HG03103 (cell line): ENCODE measurements around the gene MUC15.
"Not testable (repeated sequence)": the region's sequence is repeated elsewhere in the genome, so short reads cannot be mapped to it uniquely, and the experiment has no call there.

Experiments used
- ATAC-seq: cut with Tn5 transposase; IDR thresholded peaks from one replicate; pipeline ENCODE4 v1.9.1; 2021; ENCODE audit warnings: low read depth; ENCODE audit not compliant: unreplicated experiment

Gene MUC15, protein sequence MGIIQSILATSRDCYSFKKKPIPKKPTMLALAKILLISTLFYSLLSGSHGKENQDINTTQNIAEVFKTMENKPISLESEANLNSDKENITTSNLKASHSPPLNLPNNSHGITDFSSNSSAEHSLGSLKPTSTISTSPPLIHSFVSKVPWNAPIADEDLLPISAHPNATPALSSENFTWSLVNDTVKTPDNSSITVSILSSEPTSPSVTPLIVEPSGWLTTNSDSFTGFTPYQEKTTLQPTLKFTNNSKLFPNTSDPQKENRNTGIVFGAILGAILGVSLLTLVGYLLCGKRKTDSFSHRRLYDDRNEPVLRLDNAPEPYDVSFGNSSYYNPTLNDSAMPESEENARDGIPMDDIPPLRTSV

DNA sequence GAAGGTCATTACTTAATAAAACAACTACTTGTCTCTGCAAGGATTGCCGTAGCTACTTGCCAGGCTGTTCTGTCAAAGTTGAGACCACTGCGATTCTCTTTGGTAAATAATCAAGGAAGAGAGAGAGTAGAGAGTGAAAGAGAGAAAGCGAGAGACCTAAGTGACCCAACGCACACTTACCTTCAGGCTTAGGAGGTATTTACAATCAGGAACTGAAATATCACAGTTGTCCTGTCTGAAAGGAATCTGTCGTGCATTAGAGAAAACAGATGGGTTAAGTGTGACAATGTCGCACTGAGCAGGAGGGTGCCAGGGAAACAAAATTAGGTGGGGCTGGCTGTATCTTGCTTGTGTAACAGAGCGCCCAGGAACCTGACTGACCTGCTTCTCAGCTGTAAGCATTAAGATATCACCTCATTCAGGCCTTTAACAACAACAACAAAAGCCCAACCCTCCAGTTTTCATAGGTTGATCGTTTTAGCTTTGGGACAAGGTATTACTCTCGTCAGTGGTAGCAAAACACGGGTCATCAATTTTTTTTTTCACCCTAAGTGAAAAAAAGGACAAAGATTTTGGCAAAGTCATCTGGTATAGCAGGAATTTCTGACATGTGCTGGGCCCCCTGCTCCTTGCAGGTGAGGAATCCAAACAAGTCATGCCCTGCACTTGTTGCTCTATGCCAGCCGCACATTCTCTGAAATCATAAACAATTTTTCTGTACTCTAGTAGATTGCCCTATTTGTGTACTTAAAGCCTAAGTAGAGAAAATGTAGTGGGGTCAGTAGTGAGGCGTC, at the start of gene MUC15:
Gene MUC15 (minus strand): TSS at position 403 of the 794 bp plus-strand sequence. CDS start 5,169 bp downstream, outside the sequence.
- ATAC-seq = no peak

DNA sequence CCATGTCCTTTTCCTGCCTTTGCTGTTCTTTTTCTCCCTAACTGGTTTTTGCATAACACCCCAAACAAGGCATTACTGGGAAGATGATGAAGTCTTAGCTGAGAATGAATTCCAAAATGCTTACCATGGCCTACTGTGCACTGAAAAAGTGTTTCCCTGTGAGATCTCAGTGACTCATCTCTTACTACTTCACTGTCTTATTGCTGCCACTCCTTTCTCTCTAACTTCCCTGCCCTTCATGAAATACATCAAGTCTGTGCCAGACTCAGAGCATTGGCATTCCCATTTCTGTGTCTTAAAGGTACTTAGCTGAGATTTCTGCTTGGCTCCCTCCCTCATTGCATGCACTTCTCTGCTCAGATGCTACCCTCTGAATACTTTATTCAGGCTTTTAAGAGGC, 49.1 kb upstream of the MUC15 start:
- no peak for ATAC-seq

DNA sequence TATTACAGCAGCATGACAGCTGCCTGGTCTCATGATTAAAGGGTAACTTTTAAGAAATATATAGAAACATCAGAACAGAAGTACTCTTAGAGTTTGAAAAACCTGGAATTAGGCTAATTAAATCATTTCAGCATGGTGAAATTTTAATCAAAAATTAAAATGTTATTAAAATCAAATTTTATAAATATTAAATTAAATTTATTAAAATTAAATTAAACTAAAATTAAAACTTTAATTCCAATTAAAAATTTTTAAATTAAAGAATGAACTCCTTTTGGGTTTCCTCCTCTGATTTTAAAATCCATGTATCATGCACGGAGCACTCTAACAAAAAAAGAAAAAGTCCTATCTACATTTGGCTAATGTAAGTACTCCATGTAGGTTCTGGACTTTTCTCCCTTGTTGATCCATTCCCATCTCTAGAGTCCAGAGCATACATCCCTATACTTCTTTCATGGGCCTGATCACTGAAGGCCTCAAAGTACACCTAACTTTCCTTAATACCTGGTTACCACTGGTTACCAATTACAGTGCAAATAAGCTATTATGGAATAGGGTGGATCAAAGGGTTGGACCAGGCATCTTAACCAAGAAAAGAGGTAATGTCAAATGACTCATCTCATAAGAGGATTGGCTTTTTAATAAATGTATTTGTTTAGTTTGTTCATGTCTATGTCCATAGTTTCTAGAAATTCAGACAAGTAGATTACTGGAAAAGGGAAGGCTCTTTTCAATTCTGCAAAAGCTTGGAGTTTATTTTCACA, 48.4 kb upstream of the MUC15 start:
- no peak for ATAC-seq

DNA sequence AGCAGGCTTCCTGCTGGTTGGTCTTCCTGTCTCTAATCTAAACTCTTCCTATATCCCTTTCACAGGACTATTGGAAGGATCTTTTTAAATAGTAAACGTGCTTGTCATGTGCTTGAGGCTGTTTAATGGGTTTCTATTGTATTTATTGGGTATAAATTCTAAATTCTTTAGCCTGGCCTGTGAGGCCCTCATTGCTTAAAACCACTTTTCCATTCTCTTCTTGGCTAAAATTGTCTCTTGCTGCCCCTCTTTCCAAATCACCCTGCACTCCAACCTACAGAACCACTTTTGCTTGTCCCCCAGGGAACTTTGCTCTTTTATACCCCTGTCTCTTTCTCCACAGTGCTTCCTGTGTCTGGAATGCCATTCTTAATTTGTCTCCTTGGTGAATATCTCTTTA, 46.4 kb upstream of the MUC15 start:
- no peak for ATAC-seq

DNA sequence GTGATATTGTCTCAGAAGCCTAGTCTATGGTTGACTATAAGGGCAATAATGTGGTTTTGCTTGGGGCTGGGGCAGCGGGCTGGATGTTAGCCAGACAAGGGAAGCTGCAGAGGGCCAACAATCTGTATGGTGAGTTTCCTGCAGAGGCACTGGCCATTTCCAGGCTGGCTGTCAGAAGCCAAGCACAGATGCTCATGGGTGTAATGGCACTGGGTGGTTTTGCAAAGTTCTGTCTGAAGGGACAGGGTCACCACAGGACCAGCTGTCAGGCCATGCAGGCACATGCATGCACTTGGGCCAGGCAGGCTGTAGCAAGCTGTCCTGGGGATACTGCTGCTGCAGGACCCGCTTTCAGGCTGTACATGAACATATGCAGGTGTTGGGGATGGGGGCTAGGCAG, 41.7 kb upstream of the MUC15 start:
- ATAC-seq = no peak

DNA sequence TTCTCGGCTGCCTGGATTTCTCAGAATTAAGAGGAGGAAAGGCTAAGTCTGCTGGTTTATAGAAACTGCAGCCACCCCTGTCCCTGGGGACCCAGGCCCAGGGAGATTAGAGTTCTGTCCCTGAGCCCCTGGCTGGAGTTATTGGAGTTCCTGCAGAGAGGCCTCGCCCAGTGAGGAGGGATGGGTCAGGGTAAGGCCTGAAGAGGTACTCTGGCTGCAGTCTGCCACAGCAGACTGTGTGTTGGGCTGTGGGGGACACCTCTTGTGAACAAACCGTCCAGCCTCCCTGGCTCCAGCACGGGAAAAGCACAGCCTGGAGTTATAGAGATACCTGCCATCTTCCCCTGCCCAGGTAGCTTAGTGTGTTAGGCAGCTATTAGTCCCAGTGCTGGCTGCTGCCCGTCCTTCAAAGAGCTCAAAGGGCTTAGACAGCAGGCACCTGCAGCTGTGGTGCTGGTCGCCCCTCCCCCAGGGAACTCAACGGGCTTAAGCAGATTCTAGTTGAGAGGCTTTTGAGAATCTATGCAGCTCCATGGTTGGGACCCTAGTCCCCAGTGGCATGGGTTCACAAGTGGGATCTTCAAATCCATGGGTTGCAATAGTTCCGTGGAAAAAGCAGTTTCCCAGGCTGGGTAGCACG, 36.6 kb upstream of the MUC15 start:
- ATAC-seq = no peak

DNA sequence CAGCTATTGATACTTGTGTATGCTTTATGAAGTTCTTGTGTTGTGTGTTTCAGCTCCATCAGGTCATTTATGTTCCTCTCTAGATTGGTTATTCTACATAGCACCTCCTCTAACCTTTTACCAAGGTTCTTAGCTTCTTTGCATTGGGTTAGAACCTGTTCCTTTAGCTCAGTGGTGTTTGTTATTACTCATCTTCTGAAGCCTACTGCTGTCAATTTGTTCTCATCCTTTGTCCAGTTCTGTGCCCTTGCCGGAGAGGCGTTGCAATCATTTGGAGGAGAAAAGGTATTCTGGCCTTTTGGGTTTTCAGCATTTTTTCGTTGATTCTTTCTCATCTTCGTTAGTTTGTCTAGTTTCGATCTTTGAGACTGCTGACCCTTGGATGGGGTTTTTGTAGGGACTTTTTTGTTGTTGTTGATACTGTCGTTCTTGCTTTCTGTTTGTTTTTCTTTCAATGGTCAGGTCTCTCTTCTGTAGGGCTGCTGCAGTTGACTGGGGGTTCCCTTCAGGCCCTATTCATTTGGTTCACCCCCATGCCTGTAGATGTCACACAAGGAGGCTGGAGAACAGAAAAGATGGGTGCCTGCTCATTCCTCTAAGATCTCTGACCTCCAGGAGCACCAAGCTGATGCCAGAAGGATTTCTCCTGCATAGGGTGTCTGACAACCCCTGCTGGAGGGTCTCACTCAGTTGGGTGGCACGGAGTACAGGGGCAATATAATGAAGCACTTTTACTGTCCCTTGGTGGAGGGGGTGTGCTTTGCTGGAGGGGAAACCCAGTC, 35.9 kb upstream of the MUC15 start:
- ATAC-seq = no peak

DNA sequence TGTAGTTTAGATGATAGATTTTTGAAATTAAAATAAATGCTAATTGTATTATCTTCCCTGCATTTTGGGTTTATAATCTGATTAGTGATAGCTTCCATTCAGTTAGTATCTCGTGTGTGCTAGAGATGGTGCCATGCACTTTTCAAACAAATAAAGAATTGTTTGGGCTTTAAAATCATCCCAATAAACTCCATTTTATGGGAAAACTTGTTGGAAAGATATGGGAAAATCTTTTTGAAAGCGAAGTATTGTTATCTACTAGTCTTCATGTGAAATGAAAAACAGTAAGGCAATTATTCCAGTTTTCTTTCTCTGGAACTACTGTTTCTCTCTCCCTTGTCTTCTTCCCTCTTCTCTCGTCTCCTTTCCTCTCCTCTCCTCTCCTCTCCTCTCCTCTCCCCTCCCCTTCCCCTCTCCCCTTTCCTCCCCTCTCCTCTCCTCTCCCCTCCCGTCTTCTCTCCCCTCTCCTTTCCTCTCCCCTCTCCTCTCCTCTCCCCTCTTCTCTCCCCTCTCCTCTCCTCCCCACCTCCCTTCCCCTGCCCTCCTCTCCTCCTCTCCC, 27.9 kb upstream of the MUC15 start:
- ATAC-seq = no peak

DNA sequence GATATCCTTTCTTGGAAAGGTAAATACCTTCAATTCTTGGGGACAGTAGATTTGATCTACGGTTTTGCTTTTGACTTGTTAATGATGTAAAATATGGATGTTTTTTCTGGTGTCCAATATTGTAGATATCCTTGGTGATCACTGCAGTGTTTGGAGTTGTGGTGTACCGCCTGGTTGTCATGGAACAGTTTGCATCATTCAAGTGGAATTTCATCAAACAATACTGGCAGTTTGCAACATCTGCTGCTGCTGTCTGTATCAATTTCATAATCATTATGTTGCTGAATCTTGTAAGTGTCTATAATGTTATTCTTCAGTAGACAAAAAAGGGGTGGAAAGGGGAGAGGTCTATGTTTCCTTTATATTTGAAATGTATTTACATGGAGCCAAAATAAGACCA, 27.4 kb upstream of the MUC15 start:
- ATAC-seq = no peak

DNA sequence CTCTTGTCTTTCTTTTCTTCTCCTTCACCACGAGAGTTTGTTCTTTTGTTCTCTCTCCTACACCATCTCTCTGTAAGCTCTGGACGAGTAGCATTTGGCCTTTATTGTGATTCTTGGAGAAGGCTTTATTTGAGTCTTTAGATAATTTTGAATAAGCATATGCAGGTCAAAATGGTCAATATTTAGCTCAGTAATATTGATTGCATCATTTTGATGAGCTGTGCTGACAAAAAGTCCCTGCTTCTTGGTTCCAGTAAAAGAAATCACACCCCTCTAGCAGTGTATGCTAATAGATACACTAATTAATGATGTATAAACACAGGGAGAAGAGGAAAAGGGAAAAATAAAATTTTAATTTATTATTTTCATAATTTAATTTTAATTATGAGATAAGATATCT, 25.8 kb upstream of the MUC15 start:
- no peak for ATAC-seq

DNA sequence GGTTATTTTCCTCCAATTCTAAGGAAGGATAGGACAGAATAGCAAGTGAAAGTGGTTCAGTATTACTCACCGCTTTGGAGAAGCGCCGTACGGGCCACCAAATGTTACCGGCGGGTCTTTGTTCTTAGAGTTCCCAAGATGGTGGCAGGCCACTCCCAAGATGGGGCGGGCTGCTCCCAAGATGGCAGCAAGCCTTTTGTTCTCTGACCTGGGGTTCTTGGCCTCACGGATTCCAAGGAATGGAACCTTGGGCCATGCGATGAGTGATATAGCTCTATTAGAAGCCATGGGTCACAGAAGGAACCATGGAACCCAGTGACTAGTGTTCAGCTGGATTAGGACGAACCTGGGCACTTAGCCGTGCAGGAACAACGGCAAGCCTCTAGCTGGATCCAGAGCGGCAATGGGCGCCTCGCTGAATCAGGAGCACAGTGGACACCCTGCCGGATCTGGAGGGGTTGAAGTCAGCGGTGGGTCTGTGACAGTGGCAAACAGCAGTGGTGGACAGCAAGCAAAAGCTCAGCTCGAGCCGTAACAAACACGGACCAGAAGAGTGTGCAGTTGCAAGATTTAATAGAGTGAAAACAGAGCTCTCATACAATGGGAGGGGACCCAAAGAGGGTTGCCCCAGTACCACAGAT, 25.1 kb upstream of the MUC15 start:
- ATAC-seq = not testable (repeated sequence)

DNA sequence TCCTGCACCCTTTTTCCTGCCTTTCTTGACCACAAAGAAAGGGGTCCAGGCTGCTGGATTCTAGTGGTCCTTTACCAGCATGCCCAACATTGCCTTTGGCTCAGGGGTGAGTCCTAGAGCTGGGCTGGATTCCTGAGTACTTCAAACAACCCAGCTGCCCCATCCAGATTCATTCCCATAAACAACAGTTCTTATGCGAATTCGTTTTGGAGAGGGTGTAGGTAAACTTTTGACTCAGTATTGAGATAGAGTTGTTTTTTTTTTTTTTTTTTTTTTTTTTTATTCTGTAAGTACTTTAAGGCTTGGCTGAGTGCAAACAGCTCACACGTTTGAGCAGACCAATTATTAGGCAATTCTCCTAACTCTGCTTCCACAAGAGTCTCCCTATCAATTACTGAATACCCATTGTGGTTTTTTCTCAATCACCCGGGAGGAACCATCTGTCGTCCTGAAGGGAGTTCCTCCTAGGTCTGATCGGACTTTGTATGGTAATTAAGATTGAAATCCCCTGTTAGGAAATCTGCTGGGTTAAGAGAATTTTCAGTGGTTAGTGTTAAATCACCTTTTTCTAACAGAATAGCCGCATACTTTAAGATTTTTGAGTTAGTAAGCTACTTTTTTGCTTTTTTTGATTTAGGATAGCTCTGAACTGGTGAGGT, 23.3 kb upstream of the MUC15 start:
- not testable (repeated sequence) for ATAC-seq

DNA sequence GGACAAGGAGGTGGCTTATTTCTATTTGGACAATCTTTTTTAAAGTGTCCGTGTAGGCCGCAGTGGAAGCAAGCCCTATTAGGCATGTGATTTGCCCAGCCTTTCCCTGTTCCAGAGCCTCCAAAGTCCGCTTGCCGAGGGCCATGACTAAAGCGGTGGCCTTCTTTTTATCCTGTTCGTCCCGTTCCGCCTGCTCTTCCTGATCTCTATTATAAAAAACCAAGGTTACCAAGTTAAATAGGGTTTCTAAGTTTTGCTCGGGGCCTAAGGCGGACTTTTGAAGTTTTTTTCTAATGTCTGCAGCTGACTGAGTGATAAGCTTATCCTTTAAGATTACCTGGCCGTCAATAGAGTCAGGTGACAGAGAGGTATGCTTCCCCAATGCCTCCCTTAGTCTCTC, 21.6 kb upstream of the MUC15 start:
- no peak for ATAC-seq

DNA sequence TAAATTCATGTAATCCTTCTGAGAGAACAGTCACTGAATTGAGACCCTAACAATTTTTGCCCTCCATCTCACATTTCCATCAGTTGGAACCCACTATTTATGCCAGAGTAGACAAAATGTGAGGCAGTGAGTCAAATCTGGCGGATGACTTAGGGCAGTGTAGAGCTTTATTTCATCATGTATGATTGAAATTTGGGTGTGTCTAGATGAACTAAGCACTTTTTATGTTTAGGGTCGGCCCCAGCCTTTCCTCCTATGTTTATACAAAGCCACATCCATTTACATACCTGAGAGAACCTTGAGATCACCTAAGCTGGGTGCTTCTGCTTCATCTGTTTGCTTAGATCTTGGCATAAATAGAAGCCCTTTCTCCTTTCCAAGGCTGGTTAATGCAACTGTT, 15.0 kb upstream of the MUC15 start:
- no peak for ATAC-seq

DNA sequence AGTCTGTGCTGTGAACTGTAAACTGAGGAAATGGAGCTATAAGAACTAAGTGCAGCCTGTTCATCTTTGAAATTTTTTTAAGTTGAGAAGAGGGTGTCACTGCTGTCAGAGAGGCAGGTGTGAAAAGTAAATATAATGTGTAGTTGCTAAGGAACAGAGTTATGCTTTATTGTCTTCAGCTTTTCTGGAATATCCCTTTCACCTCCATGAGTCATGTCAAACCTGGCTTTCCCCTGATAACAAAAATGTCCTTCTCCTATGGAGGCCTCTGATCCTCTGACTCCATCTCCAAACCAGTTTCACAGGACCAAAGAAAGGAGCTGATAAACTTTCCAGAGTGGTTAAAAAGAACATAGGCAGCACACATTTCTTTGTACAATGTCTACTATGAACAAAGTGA, 12.8 kb upstream of the MUC15 start:
- ATAC-seq = no peak

DNA sequence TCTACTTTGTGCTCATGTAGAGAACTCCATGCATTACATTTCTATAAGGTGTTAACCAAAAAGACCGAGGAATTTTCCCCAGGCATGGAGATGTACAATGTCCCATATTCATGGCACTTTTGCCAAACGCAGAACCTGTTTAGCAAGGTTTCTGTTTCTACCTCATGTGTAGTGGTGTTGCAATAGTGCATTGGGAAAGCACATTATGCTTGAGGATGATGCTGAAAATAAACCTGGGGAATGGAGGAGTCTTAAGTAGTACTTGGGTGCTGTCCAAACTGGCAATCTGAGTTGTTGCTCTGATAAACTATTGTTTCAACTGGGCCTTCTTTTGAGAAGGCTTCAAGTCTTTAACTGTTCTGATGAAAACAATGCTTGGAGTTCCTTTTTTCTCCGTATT, 11.5 kb upstream of the MUC15 start:
- no peak for ATAC-seq

DNA sequence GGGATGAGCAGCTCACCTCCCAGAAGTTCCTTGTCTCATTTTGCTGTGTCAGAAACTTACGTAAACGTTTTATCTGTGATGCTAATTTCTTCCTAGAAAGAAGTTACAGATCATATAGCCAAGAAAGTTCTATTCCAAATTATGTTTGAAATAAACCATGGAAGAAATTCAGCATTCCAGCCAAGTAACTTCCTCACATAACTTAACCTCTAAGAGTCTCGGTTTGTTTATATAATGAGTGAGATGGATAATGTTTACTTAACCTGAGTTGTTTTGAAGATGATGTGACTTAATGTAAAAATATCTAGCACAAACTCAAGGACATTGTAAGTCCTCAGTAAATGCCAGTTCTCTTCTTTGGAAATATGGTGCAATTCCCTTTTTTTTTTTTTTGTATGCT, 8.9 kb upstream of the MUC15 start:
- no peak for ATAC-seq

DNA sequence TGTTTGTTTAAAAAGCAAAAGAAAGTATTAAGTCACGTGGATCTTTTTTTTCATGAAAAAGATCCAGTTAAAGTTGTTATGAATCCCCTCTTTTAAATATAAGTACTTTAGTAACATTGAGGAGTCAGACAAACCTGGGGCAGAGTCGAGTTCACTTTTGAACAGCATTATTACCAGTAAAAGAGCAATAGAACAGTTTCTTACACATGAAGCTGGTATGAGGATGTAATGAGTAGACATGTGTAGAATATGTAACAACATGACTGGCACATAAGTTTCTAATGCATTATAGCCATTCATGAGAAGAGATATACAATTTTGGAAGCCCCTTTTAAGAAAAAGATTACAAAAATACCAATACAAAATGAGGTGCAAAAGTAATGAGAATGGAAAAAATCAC, 7.6 kb upstream of the MUC15 start:
- no peak for ATAC-seq
